ENCODE data around the gene AMTN. TPM values are rescaled to one million over a fixed set of nuclear protein-coding genes. Genes with fewer than 3 reads are reported as not detected.

AMTN gene
- total and polyA plus RNA-seq, 2 of the 8 experiments (the other 6 are each of a cell fraction or from before 2014, with no cell fraction given): not detected

DNA sequence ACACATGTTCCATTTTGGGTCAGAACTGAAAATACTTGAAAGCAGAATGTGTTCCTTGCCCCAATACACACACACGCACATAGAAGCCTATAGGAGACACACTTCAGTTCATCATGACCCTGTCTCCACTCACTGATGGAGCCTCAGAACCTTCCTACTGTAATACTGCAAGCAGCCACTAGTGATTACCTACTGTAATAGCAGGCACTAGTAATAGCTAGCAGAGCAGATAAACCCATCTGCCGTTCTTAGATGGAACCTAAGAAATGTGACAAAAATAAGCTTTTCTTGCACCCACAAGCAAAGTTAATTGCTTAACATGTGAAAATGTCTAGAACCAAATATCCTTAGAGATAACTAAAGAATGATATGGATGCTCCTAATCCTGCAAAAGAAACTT lies 13.6 kb downstream of the AMTN start:
- Histone ChIP-seq H3K4ac (replicated peaks; ENCODE audit: insufficient read length, low read depth, low read length) (no peak overlapping the region), H3K27ac (ENCODE audit: low read depth, low read length) (no peak overlapping the region), H4K91ac (replicated peaks; ENCODE audit: insufficient read length, low read length) (no peak overlapping the region), H2AK5ac (ENCODE audit: low read depth, low read length) (no peak overlapping the region), H3K9ac (replicated peaks in 1 of 4; ENCODE audit: extremely low read depth in 1 of 4, low read depth in 3 of 4, low read length in 3 of 4) (no peak overlapping the region), H3K9me3 (ENCODE audit: insufficient read depth in 2 of 2, low read depth in 1 of 2, low read length in 1 of 2) (no peaks in the 10 kb centered on the region), H4K20me1 (replicated peaks in 1 of 2; ENCODE audit: control insufficient read depth in 1 of 2, insufficient read depth in 2 of 2, low read length in 2 of 2) (no peaks in the 10 kb centered on the region), H2AFZ (ENCODE audit: low read length) (no peak overlapping the region), H2BK20ac (ENCODE audit: low read length) (no peak overlapping the region), H3K23me2 (ENCODE audit: low read depth, low read length) (no peaks in the 10 kb centered on the region), H3K27me3 (replicated peaks in 1 of 4; ENCODE audit: control insufficient read depth in 3 of 4, extremely low read depth in 1 of 4, insufficient read depth in 3 of 4, low read length in 3 of 4) (no peaks in the 10 kb centered on the region), H2BK12ac (ENCODE audit: low read depth, low read length) (no peak overlapping the region), H3K23ac (ENCODE audit: insufficient read length) (no peak overlapping the region), H3K79me1 (ENCODE audit: low read depth, low read length) (no peaks in the 10 kb centered on the region), H2BK120ac (replicated peaks; ENCODE audit: low read depth, low read length) (no peak overlapping the region), H3K4me3 (ENCODE audit: extremely low read depth in 1 of 4, insufficient read depth in 2 of 4, low read depth in 3 of 4, low read length in 4 of 4) (no peak overlapping the region), H3K14ac (ENCODE audit: insufficient read length) (no peak overlapping the region), H3K4me2 (ENCODE audit: insufficient read depth in 1 of 2, low read depth in 2 of 2, low read length in 2 of 2) (no peak overlapping the region), H3K18ac (ENCODE audit: extremely low read depth, low read length) (no peak overlapping the region), H3K36me3 (ENCODE audit: control insufficient read depth in 2 of 4, insufficient read depth in 4 of 4, low read length in 3 of 4) (no peaks in the 10 kb centered on the region), H3K56ac (replicated peaks; ENCODE audit: insufficient read length, low read depth, low read length) (no peak overlapping the region), H4K8ac (ENCODE audit: extremely low read depth, insufficient read depth, low read length) (no peak overlapping the region), H3K4me1 (replicated peaks in 1 of 4; ENCODE audit: control insufficient read depth in 3 of 4, insufficient read depth in 4 of 4, low read length in 3 of 4) (no peaks in the 10 kb centered on the region), H2BK15ac (ENCODE audit: low read length) (no peak overlapping the region), H3K79me2 (ENCODE audit: control insufficient read depth in 1 of 2, insufficient read depth in 2 of 2, low read length in 2 of 2) (no peaks in the 10 kb centered on the region), H2BK5ac (ENCODE audit: low read depth, low read length) (no peak overlapping the region), H4K5ac (ENCODE audit: insufficient read length, low read depth, low read length) (no peak overlapping the region)
- DNase-seq (ENCODE audit: low read depth in 1 of 2, low spot score in 2 of 2): no peak
- ChIA-PET CTCF (ENCODE audit: partially characterized antibody) (interaction anchor here (0.6 to 2.0 kb wide), 14 partner anchors 9 to 313 kb away, joined by 3 to 12 read pairs (median 4); no protein-coding TSS in a partner anchor), POLR2A (ENCODE audit: partially characterized antibody) (interaction anchor here (0.8 kb wide), 1 partner anchor 281 kb away, joined by 3 read pairs; no protein-coding TSS in a partner anchor)
- TF ChIP-seq ASH2L (IDR thresholded peaks at IDR 0.05; ENCODE audit: low read length): no peak
- TF ChIP-seq KDM4A (IDR thresholded peaks at IDR 0.05; ENCODE audit: low read depth, low read length, severe bottlenecking): no peak
- TF ChIP-seq MAFK (IDR thresholded peaks at IDR 0.05; ENCODE audit: low read depth, low read length): no peak
- TF ChIP-seq EP300 (IDR thresholded peaks at IDR 0.05; ENCODE audit: borderline replicate concordance in 1 of 2, low read depth in 2 of 2, low read length in 2 of 2): no peak
- TF ChIP-seq CTCF (IDR thresholded peaks at IDR 0.05; ENCODE audit: control extremely low read depth in 1 of 3, insufficient read depth in 1 of 3, low read depth in 1 of 3, low read length in 3 of 3): peak in 2 of 3 experiments; percentile 30 to 48; a peak in 3 of 4 replicates
- no peak for TF ChIP-seq SIN3A (conservative IDR thresholded peaks at IDR 0.05 in 1 of 2, IDR thresholded peaks at IDR 0.05 in 1 of 2; ENCODE audit: low read depth in 1 of 2, low read length in 2 of 2)
- TF ChIP-seq CREB1 (IDR thresholded peaks at IDR 0.05): no peak
- peak in 1 of 2 experiments; percentile 22; a peak in 1 of 4 replicates for TF ChIP-seq RAD21 (IDR thresholded peaks at IDR 0.05 in 1 of 2, conservative IDR thresholded peaks at IDR 0.05 in 1 of 2; ENCODE audit: low read depth in 2 of 2, low read length in 2 of 2)
- no peak for TF ChIP-seq E2F6 (IDR thresholded peaks at IDR 0.05)
- peak; percentile 50 for FAIRE-seq
- 42% methylated on average over 2 of the region's 2 CpGs; no CpG with 5 or more reads in 1 of the 2 experiments for WGBS, 2 experiments (ENCODE audit: extremely low coverage in 1 of 2, insufficient coverage in 1 of 2, insufficient read length in 1 of 2, insufficient replicate concordance in 2 of 2, low coverage in 1 of 2, low lambda C conversion rate in 2 of 2, missing lambda C conversion rate in 1 of 2)
